GM21528 (cell line): Measurements from ENCODE around the gene CAPN7.

Experiments
- ATAC-seq: cut with Tn5 transposase; IDR thresholded peaks from one replicate; pipeline ENCODE4 v1.9.1; 2021; ENCODE audit warnings: mild to moderate bottlenecking, moderate library complexity; ENCODE audit not compliant: unreplicated experiment, low FRiP score

CAPN7 gene

GRCh38 chr3:15292765-15293522, 86.9 kb downstream of the CAPN7 start:
- no peak for ATAC-seq

GRCh38 chr3:15294929-15295328, 88.9 kb downstream of the CAPN7 start:
- ATAC-seq = no peak

- ATAC-seq = no peak
Observed at GRCh38 chr3:15295506-15295905, 89.5 kb downstream of the CAPN7 start.

GRCh38 chr3:15297608-15298350, 91.7 kb downstream of the CAPN7 start:
- ATAC-seq = no peak

GRCh38 chr3:15298504-15298903, 92.5 kb downstream of the CAPN7 start:
- ATAC-seq = no peak

- no peak for ATAC-seq
Observed at GRCh38 chr3:15299036-15299435, 93.0 kb downstream of the CAPN7 start.

- no peak for ATAC-seq
Observed at GRCh38 chr3:15300323-15301078, 94.5 kb downstream of the CAPN7 start.

- ATAC-seq = no peak
Observed at GRCh38 chr3:15301761-15302160, 95.7 kb downstream of the CAPN7 start.
